ENCODE data around the gene SH3BGR. TPM values are rescaled to one million over a fixed set of nuclear protein-coding genes. Genes with fewer than 3 reads are reported as not detected.

SH3BGR gene
- total RNA-seq, 1 experiment from 2014 or later = 0.82 TPM

DNA sequence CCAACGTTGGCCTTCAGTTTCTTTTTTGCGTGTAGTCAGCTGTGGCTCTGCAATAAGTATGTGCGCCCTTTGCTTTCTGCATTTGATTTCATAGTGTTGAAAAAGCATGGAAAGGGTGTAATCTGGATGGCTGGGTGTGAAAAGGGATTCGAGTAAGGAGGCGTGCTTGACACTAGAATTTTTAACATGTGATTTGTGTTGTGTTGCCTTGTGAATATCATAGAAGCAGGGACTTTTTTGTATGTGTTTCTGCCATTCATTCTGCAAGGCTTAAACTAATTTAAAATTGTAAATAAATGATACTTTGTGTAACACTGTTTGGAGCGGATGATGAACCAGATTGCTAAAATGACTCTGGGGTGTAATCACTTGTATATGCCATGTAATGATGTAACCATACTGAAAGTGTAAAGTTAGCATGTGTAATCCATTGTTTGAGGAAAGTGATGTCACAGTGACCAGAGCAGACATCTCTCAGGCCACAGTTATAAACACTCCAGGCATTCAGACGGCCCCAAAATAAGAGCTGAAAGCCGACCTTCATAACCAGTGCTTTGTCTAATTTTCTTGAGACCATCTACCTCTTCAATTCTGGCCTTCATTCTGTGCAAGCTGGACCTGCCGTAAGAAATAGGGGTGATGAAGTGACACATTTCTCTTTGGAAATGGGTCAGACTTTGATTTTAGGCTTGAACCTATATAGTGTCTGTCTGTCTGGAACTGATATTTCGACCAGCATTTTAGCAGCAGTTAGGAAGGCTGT, 618 bp downstream of the SH3BGR start:
- intact Hi-C loops (cut with micrococcal nuclease; ENCODE audit: unreplicated experiment) = no loop called here
- H3K27me3 Mint-ChIP-seq (ENCODE audit: insufficient read depth, unreplicated experiment) = peaks cover 7% of the 10 kb centered on the region
- H3K4me3 ChIP-seq (ENCODE audit: low read depth, low read length) = no peak overlapping the region
- no peaks in the 10 kb centered on the region for H3K36me3 Mint-ChIP-seq (ENCODE audit: insufficient read depth, unreplicated experiment)
- no peaks in the 10 kb centered on the region for H3K9me3 ChIP-seq
- no peaks in the 10 kb centered on the region for H3K4me1 ChIP-seq
- no peaks in the 10 kb centered on the region for H3K9me3 Mint-ChIP-seq (ENCODE audit: unreplicated experiment)
- H3K36me3 ChIP-seq (ENCODE audit: control insufficient read depth, insufficient read depth, low read length) = no peaks in the 10 kb centered on the region
- peaks cover 7% of the 10 kb centered on the region for H3K4me1 Mint-ChIP-seq (ENCODE audit: low read depth, unreplicated experiment)
- DNase-seq = no peak
- no TSS peak for BruUV-seq (replicated peaks)
- no peaks in the 10 kb centered on the region for H3K27me3 ChIP-seq (replicated peaks; ENCODE audit: control insufficient read depth, insufficient read depth, low read length)
- ChIA-PET CTCF (no interaction called here), POLR2A (no interaction called here)
- TF ChIP-seq, protein P1, sequence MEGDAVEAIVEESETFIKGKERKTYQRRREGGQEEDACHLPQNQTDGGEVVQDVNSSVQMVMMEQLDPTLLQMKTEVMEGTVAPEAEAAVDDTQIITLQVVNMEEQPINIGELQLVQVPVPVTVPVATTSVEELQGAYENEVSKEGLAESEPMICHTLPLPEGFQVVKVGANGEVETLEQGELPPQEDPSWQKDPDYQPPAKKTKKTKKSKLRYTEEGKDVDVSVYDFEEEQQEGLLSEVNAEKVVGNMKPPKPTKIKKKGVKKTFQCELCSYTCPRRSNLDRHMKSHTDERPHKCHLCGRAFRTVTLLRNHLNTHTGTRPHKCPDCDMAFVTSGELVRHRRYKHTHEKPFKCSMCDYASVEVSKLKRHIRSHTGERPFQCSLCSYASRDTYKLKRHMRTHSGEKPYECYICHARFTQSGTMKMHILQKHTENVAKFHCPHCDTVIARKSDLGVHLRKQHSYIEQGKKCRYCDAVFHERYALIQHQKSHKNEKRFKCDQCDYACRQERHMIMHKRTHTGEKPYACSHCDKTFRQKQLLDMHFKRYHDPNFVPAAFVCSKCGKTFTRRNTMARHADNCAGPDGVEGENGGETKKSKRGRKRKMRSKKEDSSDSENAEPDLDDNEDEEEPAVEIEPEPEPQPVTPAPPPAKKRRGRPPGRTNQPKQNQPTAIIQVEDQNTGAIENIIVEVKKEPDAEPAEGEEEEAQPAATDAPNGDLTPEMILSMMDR (IDR thresholded peaks at IDR 0.05; ENCODE audit: insufficient read depth in 1 of 2, low read depth in 1 of 2, low read length in 1 of 2, severe bottlenecking in 1 of 2, unreplicated experiment in 1 of 2) = no peak
- H3K27ac Mint-ChIP-seq (ENCODE audit: unreplicated experiment) = no peak overlapping the region
- no peak overlapping the region for H3K4me3 Mint-ChIP-seq (ENCODE audit: unreplicated experiment)

DNA sequence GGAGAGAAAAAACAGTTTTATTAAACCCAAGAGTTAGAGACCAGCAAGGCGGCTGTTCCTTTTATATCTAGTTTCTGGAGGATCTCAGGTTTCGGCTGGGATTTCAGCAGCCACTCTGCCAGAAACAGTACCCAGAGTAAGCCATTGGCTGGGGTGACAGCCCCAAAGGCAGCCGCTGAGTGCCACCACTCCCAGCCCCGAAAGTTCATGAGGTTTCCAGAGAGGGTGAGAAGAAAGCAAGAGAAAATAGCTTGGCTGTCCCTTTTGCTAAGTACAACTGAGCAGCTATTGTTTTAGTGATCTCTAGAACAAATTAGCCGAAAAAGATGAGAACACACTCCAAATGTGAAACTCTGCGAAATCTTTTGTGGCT, 1.2 kb downstream of the SH3BGR start:
- Mint-ChIP-seq H3K9me3 (ENCODE audit: unreplicated experiment) (no peaks in the 10 kb centered on the region), H3K4me3 (ENCODE audit: unreplicated experiment) (no peak overlapping the region), H3K4me1 (ENCODE audit: low read depth, unreplicated experiment) (peaks cover 7% of the 10 kb centered on the region), H3K27me3 (ENCODE audit: insufficient read depth, unreplicated experiment) (peaks cover 7% of the 10 kb centered on the region), H3K27ac (ENCODE audit: unreplicated experiment) (no peak overlapping the region), H3K36me3 (ENCODE audit: insufficient read depth, unreplicated experiment) (no peaks in the 10 kb centered on the region)
- ChIA-PET CTCF (no interaction called here), POLR2A (no interaction called here)
- no peaks in the 10 kb centered on the region for H3K27me3 ChIP-seq (replicated peaks; ENCODE audit: control insufficient read depth, insufficient read depth, low read length)
- no peaks in the 10 kb centered on the region for H3K36me3 ChIP-seq (ENCODE audit: control insufficient read depth, insufficient read depth, low read length)
- TSS peak; percentile 68 for BruUV-seq (replicated peaks)
- no peaks in the 10 kb centered on the region for H3K4me1 ChIP-seq
- intact Hi-C loops (cut with micrococcal nuclease; ENCODE audit: unreplicated experiment) = no loop called here
- H3K4me3 ChIP-seq (ENCODE audit: low read depth, low read length) = no peak overlapping the region
- no peak for DNase-seq
- TF ChIP-seq, protein P1 (IDR thresholded peaks at IDR 0.05; ENCODE audit: insufficient read depth in 1 of 2, low read depth in 1 of 2, low read length in 1 of 2, severe bottlenecking in 1 of 2, unreplicated experiment in 1 of 2) = no peak
- no peaks in the 10 kb centered on the region for H3K9me3 ChIP-seq

DNA sequence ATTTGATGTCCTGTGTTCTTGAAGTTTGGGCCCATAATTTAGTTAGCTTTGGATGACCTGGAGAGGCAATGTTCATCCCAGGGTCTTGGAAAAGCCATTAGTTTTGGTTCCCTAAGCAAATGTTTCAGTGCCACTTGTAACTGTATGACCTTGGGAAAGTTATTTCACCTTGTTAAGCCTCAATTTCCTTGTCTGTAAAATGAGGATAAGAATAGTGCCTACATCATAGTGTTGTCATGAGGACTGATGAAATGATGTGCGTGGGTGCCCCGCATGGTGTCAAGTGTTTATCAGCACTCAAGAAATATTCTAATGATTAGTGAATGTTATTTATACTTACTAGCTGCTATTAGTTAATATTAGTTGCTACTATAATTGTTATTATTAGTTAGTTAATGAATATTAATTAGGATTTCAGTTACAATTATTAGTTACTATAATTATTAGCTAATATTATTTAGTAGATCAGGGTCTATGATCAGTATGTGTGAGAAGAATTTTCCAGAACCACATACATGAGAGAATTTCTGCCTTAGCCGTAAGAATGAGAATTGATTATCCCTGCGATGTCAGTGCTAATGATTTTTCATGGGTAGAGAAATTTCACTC, 1.9 kb downstream of the SH3BGR start:
- Mint-ChIP-seq H3K9me3 (ENCODE audit: unreplicated experiment) (no peaks in the 10 kb centered on the region), H3K4me3 (ENCODE audit: unreplicated experiment) (no peak overlapping the region), H3K36me3 (ENCODE audit: insufficient read depth, unreplicated experiment) (no peaks in the 10 kb centered on the region), H3K4me1 (ENCODE audit: low read depth, unreplicated experiment) (peaks cover 7% of the 10 kb centered on the region), H3K27ac (ENCODE audit: unreplicated experiment) (no peak overlapping the region), H3K27me3 (ENCODE audit: insufficient read depth, unreplicated experiment) (peaks cover 7% of the 10 kb centered on the region)
- H3K9me3 ChIP-seq = no peaks in the 10 kb centered on the region
- intact Hi-C loops (cut with micrococcal nuclease; ENCODE audit: unreplicated experiment) = no loop called here
- no peaks in the 10 kb centered on the region for H3K36me3 ChIP-seq (ENCODE audit: control insufficient read depth, insufficient read depth, low read length)
- BruUV-seq (replicated peaks) = no TSS peak
- H3K27me3 ChIP-seq (replicated peaks; ENCODE audit: control insufficient read depth, insufficient read depth, low read length) = no peaks in the 10 kb centered on the region
- DNase-seq = no peak
- CTCF ChIA-PET = no interaction called here
- POLR2A ChIA-PET = no interaction called here
- TF ChIP-seq, protein P1 (IDR thresholded peaks at IDR 0.05; ENCODE audit: insufficient read depth in 1 of 2, low read depth in 1 of 2, low read length in 1 of 2, severe bottlenecking in 1 of 2, unreplicated experiment in 1 of 2) = no peak
- H3K4me3 ChIP-seq (ENCODE audit: low read depth, low read length) = no peak overlapping the region
- no peaks in the 10 kb centered on the region for H3K4me1 ChIP-seq

Data from Caco-2 (cell line).